Dendritic cell treated with granulocyte-macrophage colony-stimulating factor and Interleukin-4, amounts not matched to agents 40 ng/mL and 50 ng/mL, for 4 days (primary cell): ENCODE measurements around the gene SSC5D.
A peak's percentile ranks its signal among the peaks of the same experiment; 100 is the strongest.

Source experiments
- H3K27ac Mint-ChIP-seq: one replicate; pipeline ENCODE4 v1.8.0; 2022; ENCODE audit warnings: mild to moderate bottlenecking, mixed read lengths
- H3K27me3 Mint-ChIP-seq: one replicate; pipeline ENCODE4 v1.8.0; 2022; ENCODE audit warnings: mild to moderate bottlenecking, mixed read lengths
- H3K36me3 Mint-ChIP-seq: one replicate; pipeline ENCODE4 v1.8.0; 2022; ENCODE audit warnings: low read depth, mixed read lengths
- H3K4me1 Mint-ChIP-seq: one replicate; pipeline ENCODE4 v1.8.0; 2022; ENCODE audit warnings: low read depth, mixed read lengths
- H3K4me3 Mint-ChIP-seq: one replicate; pipeline ENCODE4 v1.8.0; 2022; ENCODE audit warnings: mild to moderate bottlenecking, moderate library complexity, mixed read lengths
- H3K9me3 Mint-ChIP-seq: one replicate; pipeline ENCODE4 v1.8.0; 2022; ENCODE audit warnings: mixed read lengths
- intact Hi-C: fragments of 100-400 bp; cut with micrococcal nuclease; formaldehyde crosslinking; loops from one replicate; pipeline ENCODE4 v1.15.0; 2022

The SSC5D gene

DNA sequence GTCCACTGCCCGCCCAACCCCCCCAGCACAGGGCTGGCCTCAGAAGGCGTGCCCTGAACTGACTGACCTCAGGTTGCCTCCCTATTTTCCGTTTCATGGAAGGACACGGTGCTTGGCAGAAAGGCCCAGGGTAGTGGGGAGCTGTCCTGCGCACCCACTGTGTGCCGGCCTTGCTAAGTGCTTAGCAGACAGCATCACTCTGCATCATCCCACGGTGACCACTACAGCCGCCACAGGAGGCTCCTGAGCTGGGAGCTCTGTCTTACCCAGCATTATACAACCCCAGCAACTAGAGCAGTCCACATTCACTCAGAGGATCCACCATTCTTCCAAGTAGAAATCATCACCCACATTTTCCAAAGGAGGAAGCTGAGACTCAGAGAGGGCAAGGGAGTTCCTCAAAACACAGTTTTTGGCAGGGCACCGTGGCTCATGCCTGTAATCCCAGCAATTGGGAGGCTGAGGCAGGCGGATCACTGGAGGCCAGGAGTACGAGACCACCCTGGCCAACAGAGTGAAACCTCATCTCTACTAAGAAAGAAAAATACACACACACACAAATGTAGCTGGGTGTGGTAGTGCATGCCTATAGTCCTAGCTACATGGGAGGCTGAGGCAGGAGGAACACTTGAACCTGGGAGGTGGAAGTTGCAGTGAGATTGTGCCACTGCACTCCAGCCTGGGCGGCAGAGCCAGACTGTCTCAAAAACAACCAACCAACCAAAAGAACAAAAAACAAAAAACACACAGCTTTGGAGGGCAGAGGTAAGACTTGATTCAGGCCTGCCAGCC lies 47.1 kb downstream of the SSC5D start:
- H3K36me3 Mint-ChIP-seq = no peaks in the 10 kb centered on the region
- peak overlapping the region; percentile 65 for H3K27ac Mint-ChIP-seq
- peaks cover 5% of the 10 kb centered on the region for H3K27me3 Mint-ChIP-seq
- no peaks in the 10 kb centered on the region for H3K9me3 Mint-ChIP-seq
- peaks cover 12% of the 10 kb centered on the region for H3K4me1 Mint-ChIP-seq
- intact Hi-C loops = no loop called here
- H3K4me3 Mint-ChIP-seq = no peak overlapping the region

DNA sequence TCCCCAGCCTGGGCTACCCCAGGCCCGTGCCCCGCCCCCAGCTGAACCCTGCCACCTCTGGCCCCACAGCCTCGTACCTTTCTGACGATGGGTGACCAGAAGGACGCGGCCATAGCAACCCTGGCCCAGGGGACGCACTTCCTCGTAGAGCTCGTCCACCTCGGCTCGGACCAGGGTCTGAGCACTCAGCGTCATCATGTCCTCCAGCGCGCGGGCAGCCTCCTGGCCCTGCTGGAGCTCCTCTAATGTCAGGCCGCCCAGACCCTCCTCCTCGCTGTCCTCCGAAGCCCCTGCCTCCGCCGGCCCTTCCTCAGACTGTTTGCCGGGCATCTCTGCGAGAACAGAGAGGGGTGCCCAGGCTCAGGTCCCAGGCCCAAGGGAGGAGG lies 47.7 kb downstream of the SSC5D start:
- H3K36me3 Mint-ChIP-seq = no peaks in the 10 kb centered on the region
- peaks cover 5% of the 10 kb centered on the region for H3K27me3 Mint-ChIP-seq
- H3K4me1 Mint-ChIP-seq = peaks cover 12% of the 10 kb centered on the region

DNA sequence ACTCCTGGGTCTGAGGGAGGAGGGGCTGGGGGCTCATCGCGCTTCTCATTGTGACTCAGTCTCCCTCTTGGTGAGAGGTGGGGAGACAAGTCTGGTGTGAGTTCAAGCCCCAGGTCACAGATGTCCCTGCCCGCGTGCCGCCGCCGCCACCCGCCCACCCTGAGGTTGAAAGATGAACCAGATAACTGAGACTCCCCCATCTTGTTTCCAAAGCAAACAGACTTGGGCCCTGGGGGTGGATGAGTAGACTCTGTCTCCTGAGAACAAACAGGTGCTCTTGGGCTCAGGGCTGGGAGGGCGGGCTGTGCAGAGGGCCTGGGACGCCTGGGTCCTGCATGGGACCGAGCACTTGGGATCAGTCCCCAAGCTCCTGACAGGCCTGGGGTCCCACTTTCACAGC lies 48.1 kb downstream of the SSC5D start:
- Mint-ChIP-seq H3K27ac (no peak overlapping the region), H3K9me3 (no peaks in the 10 kb centered on the region), H3K4me3 (no peak overlapping the region), H3K27me3 (peaks cover 5% of the 10 kb centered on the region), H3K36me3 (no peaks in the 10 kb centered on the region), H3K4me1 (peaks cover 12% of the 10 kb centered on the region)
- intact Hi-C loops = no loop called here

More for the DNA sequence above, 47.7 kb downstream of the SSC5D start:
- no peak overlapping the region for H3K4me3 Mint-ChIP-seq
- no peaks in the 10 kb centered on the region for H3K9me3 Mint-ChIP-seq
- peak overlapping the region; percentile 65 for H3K27ac Mint-ChIP-seq
- intact Hi-C loops = no loop called here

DNA sequence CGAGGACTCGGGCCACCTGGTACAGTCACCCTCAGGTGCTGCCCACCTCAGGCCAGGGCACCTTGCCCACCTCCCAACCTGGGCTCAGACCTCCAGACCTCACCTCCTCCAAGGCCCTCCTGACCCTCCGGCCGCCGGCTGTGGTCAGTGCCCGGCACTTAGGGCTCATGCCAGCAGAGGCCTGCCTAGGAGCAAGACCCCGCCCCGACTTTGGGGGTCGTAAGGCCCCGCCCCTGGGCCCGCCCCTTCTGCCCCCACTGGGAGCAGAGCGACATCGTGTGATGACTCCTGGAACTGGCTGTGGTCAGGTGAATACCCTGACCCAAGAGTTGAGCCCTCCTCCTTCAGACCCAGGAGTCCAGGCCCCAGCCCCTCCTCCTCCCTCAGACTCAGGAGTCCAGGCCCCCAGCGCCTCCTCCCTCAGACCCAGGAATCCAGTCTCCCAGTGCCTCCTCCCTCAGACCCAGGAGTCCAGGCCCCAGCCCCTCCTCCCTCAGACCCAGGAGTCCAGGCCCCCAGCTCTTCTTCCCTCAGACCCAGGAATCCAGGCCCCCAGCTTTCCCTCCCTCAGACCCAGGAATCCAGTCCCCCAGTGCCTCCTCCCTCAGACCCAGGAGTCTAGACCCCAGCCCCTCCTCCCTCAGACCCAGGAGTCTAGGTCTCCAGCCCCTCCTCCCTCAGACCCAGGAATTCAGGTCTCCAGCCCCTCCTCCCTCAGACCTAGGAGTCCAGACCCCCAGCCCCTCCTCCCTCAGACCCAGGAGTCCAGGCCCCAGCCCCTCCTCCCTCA lies 48.9 kb downstream of the SSC5D start, which contains the start of gene SBK2:
TSS of gene SBK2 (minus strand) at position 183 of the 790 bp plus-strand sequence. CDS start 839 bp downstream, outside the sequence.
- Mint-ChIP-seq H3K27me3 (peaks cover 11% of the 10 kb centered on the region), H3K9me3 (no peaks in the 10 kb centered on the region), H3K36me3 (no peaks in the 10 kb centered on the region), H3K4me1 (peaks cover 12% of the 10 kb centered on the region), H3K4me3 (no peak within 1 kb of the TSS), H3K27ac (peak within 1 kb of the TSS; percentile 36)
- intact Hi-C loops = no loop called here

DNA sequence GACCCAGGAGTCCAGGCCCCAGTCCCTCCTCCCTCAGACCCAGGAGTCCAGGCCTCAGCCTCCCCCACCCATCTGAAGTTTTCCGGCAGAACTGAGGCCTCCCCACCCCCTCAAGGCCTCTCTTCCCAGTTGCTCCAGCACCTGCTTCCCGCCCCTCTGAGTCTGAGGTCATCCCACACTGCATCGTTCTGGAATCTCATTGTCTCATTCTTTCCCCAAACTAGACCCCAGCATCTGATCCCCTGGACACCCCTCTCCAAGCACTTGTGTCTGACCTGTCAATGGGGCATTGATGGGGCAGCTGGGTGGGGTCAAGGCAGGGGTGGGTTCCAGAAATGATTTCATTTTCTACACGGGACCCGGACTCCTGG lies 49.5 kb downstream of the SSC5D start:
- Mint-ChIP-seq H3K27ac (peak overlapping the region; percentile 36), H3K4me3 (no peak overlapping the region), H3K9me3 (no peaks in the 10 kb centered on the region), H3K36me3 (no peaks in the 10 kb centered on the region), H3K4me1 (peaks cover 12% of the 10 kb centered on the region), H3K27me3 (peaks cover 11% of the 10 kb centered on the region)
- intact Hi-C loops = no loop called here

DNA sequence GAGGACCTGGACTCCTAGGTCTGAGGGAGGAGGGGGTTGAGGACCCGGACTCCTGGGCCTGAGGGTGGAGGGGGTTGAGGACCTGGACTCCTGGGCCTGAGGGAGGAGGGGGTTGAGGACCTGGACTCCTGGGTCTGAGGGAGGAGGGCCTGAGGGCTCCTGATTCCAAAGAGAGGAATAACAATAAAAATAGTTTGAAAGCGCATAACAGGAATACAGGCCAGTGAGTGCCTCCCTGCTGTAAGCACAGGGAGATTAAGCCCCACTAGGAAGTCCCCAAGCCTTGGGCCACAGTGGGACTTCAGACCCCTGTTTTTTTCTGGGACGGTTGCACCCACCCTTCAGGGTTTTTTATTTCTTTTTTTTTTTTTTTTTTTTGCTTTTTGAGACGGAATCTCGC lies 49.9 kb downstream of the SSC5D start:
- H3K36me3 Mint-ChIP-seq = no peaks in the 10 kb centered on the region
- H3K27me3 Mint-ChIP-seq = peaks cover 11% of the 10 kb centered on the region
- H3K4me3 Mint-ChIP-seq = no peak overlapping the region
- peak overlapping the region; percentile 36 for H3K27ac Mint-ChIP-seq
- no peaks in the 10 kb centered on the region for H3K9me3 Mint-ChIP-seq
- intact Hi-C loops = no loop called here
- peaks cover 12% of the 10 kb centered on the region for H3K4me1 Mint-ChIP-seq

DNA sequence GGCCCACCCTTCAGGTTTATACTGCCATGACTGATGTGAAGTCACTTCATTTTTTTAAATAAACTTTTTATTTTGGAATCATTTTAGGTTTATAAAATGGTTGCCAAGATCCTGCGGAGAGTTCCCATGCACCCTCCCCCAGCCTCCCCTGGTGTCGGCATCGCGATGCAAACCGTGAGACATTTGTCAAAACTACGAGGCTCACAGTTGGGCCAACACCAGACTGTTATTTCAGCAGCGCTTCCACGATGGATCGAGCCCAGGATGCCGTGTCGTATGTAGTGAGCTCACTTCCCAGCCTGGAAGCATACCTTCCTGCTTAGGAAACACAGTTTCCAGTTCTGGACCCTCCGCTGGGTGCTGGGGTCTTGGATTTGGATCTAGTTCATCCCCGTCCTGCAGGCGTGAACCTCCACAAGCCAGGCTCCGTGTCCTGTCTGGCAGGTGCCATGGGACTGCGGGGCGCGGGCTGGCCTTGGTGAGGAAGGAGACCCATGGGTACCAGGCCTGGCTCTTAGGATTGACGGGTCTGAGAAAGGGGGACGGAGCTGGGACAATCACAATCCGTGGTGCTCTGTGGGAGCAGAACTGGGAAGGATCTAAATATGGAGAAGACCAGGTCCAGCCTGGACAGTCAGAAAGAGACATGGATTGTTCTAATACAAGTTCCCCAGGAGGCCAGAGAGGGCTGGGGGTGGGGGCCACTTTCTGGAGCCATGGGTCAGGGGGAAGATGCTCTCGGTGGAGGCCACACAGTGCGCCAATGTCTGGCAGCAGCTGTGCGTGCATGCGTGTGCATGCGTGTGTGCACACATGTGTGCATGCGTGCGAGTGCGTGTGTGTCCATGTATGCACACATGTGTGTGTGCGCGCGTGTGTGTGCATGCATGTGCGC lies 51.1 kb downstream of the SSC5D start:
- Mint-ChIP-seq H3K27ac (no peak overlapping the region), H3K36me3 (no peaks in the 10 kb centered on the region), H3K4me1 (peaks cover 12% of the 10 kb centered on the region), H3K9me3 (no peaks in the 10 kb centered on the region), H3K4me3 (no peak overlapping the region), H3K27me3 (peaks cover 6% of the 10 kb centered on the region)
- intact Hi-C loops = no loop called here

DNA sequence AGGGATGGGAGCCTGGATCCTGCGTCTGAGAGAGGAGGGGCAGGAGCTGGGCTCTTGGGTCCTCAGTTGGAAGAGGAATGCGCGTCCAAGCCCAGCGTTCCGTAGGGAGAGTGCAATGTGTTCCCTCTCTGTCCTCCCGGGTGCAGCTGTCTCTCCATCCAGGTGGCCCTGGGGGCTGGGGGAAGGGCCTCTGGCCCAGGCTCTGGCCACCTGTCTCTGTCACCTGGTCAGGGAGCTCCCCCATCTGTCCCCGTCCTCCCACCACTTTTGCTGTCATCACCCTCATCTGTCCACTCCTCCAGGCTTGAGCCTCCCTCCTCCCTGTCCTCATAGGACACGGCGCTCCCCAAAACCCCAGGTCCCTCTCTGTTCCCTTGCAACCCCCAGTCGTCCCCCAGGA lies 52.4 kb downstream of the SSC5D start:
- peaks cover 10% of the 10 kb centered on the region for H3K27me3 Mint-ChIP-seq
- H3K4me3 Mint-ChIP-seq = no peak overlapping the region
- peaks cover 10% of the 10 kb centered on the region for H3K4me1 Mint-ChIP-seq
- intact Hi-C loops = no loop called here
- H3K9me3 Mint-ChIP-seq = no peaks in the 10 kb centered on the region
- no peak overlapping the region for H3K27ac Mint-ChIP-seq
- H3K36me3 Mint-ChIP-seq = no peaks in the 10 kb centered on the region

DNA sequence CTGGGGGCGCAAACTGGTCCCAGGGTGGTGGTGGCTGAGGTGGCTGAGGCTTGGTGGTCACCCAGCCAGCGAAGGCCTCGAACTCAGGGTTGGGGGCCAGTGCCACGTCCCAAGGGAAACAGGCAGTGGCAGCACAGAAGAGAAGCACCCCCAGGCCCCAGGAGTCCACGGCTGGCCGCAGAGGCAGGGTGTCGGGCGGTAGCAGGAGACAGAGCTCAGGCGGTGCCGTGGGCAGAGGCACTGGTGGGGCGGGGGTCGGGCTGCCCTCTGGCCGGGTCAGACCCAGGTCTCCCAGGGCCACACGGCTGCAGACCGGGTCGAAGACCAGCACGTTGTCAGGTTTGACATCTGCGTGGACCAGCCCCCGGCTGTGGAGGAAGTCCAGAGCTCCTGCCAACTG lies 52.9 kb downstream of the SSC5D start:
- no peak overlapping the region for H3K4me3 Mint-ChIP-seq
- H3K4me1 Mint-ChIP-seq = peaks cover 10% of the 10 kb centered on the region
- no peak overlapping the region for H3K27ac Mint-ChIP-seq
- H3K27me3 Mint-ChIP-seq = peaks cover 15% of the 10 kb centered on the region
- no peaks in the 10 kb centered on the region for H3K36me3 Mint-ChIP-seq
- H3K9me3 Mint-ChIP-seq = no peaks in the 10 kb centered on the region
- intact Hi-C loops = no loop called here

DNA sequence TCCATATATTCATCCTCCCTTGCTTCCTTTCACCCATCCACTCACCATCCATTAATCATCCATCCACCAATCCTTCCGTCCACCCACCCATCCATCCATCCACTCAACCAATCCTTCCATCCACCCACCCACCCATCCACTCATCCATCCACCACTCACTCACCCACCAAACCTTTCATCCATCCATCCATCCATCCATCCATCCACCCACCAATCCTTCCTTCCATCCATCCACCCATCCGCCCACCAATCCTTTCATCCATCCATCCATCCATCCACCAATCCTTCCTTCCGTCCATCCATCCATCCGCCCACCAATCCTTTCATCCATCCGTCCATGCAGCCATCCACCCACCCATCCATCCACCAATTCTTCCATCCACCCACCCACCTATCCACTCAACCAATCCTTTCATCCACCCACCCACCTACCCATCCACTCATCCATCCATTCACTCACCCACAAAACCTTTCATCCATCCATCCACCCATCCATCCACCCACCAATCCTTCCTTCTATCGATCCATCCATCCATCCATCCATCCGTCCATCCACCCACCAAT lies 54.1 kb downstream of the SSC5D start:
- peaks cover 22% of the 10 kb centered on the region for H3K4me1 Mint-ChIP-seq
- H3K27ac Mint-ChIP-seq = no peak overlapping the region
- no peaks in the 10 kb centered on the region for H3K9me3 Mint-ChIP-seq
- no peak overlapping the region for H3K4me3 Mint-ChIP-seq
- intact Hi-C loops = no loop called here
- H3K36me3 Mint-ChIP-seq = no peaks in the 10 kb centered on the region
- peaks cover 24% of the 10 kb centered on the region for H3K27me3 Mint-ChIP-seq

DNA sequence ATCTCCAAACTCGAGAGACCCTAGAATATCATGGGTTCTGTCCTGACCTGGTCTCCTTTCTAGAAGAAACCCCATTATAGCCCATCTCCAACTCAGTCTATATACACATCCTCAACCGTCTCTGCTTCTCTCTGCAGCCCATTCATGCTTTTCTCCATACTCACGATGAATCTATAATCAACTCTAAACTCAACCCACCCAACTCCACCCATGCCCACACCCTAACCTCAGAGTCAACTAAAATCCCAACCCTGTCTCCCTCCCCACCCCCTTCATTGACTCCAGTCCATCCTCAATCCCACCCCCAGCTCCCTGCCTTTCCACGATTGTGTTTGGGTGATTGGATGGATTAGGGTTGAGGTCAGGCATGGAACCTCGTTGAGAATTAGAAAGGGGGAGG lies 55.3 kb downstream of the SSC5D start:
- Mint-ChIP-seq H3K4me1 (peaks cover 28% of the 10 kb centered on the region), H3K4me3 (no peak overlapping the region), H3K9me3 (no peaks in the 10 kb centered on the region), H3K27ac (no peak overlapping the region), H3K36me3 (no peaks in the 10 kb centered on the region), H3K27me3 (peaks cover 32% of the 10 kb centered on the region)
- intact Hi-C loops = no loop called here

DNA sequence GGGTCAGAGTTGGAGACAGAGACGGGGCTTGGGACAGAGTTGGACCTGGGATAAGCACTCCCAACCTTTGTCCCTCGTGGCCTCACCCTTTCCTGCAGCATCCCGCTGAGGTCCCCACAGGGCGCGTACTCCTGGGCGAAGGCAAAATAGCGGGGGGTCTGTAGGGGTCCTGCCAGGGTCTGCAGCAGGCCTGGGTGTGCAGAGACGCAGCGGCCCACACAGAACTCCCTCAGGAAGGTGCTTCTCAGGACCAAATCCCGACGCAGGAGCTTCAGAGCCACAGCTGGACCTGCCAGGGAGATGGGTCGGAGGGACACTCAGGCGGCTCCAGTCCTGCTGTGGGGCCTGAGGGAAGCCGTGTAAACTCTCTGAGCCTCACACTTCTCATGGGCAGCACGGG lies 55.8 kb downstream of the SSC5D start:
- Mint-ChIP-seq H3K9me3 (no peaks in the 10 kb centered on the region), H3K4me1 (peaks cover 28% of the 10 kb centered on the region), H3K4me3 (no peak overlapping the region), H3K36me3 (no peaks in the 10 kb centered on the region), H3K27ac (no peak overlapping the region), H3K27me3 (peaks cover 32% of the 10 kb centered on the region)
- intact Hi-C loops = no loop called here

DNA sequence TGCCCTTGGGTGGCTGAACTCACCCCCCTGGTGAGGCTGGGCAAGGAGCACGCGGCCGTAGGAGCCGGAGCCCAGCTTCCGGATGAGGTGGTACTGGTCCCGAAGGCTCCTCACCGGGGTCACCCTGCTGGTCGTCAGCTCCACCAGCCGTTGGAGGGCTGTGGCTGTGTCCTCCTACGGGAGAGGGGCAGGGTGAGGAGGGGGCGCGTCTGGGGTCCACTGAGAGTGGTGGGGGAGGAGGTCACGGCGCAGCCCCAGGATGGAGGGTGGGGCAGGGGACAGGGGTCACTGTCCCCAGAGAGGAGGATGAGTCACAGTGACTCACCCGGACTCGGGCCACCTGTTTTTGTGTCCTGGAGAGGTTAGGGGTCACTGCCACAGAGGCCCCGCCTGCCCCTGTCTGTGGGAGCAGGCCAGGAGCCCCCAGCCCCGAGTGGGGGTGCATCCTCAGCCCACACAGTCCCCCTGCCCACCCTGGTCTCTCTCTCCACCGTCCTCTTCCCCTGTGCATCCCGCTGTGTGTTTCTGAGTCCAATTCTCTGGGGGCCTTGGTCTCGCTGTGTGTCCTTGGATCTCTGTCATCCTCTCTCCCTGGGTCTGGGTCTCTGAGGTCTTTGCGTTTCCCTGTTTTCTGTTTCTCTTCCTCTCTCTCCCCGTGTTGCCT lies 56.7 kb downstream of the SSC5D start:
- Mint-ChIP-seq H3K27me3 (peaks cover 36% of the 10 kb centered on the region), H3K27ac (no peak overlapping the region), H3K4me3 (no peak overlapping the region), H3K4me1 (peaks cover 28% of the 10 kb centered on the region), H3K36me3 (no peaks in the 10 kb centered on the region), H3K9me3 (no peaks in the 10 kb centered on the region)
- intact Hi-C loops = no loop called here
